OCI-LY3 (cell line): Measurements from ENCODE around the gene DHX36.

Experiments
- H2AFZ ChIP-seq: fragments of 200-600, 300-600 bp; shearing (Covaris generic); 2 replicates; pipeline ENCODE4 v1.6.0; 2014; ENCODE audit warnings: antibody characterized with exemption, low read depth, low read length
- H3K27ac ChIP-seq: fragments of 200-600, 300-600 bp; sonication (generic); 2 replicates; pipeline ENCODE4 v1.5.1; 2014; ENCODE audit warnings: mild to moderate bottlenecking, low read length, moderate library complexity, mixed read lengths
- H3K27me3 ChIP-seq: fragments of 200-600, 300-600 bp; sonication (generic); 2 replicates; pipeline ENCODE4 v1.6.1; 2014; ENCODE audit warnings: low read depth, low read length, mixed read lengths
- H3K36me3 ChIP-seq: fragments of 200-600, 300-600 bp; sonication (generic); replicated peaks from 2 replicates; pipeline ENCODE3; 2014; ENCODE audit warnings: low read depth, low read length, mixed read lengths
- H3K4me1 ChIP-seq: fragments of 300-600, 200-600 bp; sonication (generic); 2 replicates; pipeline ENCODE4 v1.6.1; 2014; ENCODE audit warnings: low read length, mixed read lengths
- H3K4me2 ChIP-seq: fragments of 200-600, 300-600 bp; sonication (generic); 2 replicates; pipeline ENCODE4 v1.6.1; 2014; ENCODE audit warnings: low read length, mixed read lengths
- H3K4me3 ChIP-seq: fragments of 300-600, 200-600 bp; sonication (generic); 2 replicates; pipeline ENCODE4 v1.5.1; 2014; ENCODE audit warnings: antibody characterized with exemption, mild to moderate bottlenecking, low read length, moderate library complexity
- H3K79me2 ChIP-seq: fragments of 300-600, 200-600 bp; shearing (Covaris generic); 2 replicates; pipeline ENCODE4 v1.6.1; 2014; ENCODE audit warnings: mild to moderate bottlenecking, low read length, mixed read lengths
- H3K9ac ChIP-seq: fragments of 300-600, 200-600 bp; shearing (Covaris generic); 2 replicates; pipeline ENCODE4 v1.6.0; 2014; ENCODE audit warnings: mild to moderate bottlenecking, low read length, moderate library complexity
- H3K9me3 ChIP-seq: fragments of 200-600, 300-600 bp; shearing (Covaris generic); 2 replicates; pipeline ENCODE4 v1.6.1; 2014; ENCODE audit warnings: low read length, mixed read lengths; ENCODE audit not compliant: insufficient read depth
- H4K20me1 ChIP-seq: fragments of 200-600, 300-600 bp; sonication (generic); 2 replicates; pipeline ENCODE4 v1.6.1; 2016; ENCODE audit warnings: low read length, mixed read lengths; ENCODE audit not compliant: insufficient read depth
- CTCF ChIP-seq: fragments of 200-600, 300-600 bp; sonication (generic); IDR thresholded peaks from 2 replicates; pipeline ENCODE4 v1.5.1; 2014; ENCODE audit warnings: antibody characterized with exemption, low read length, low read depth
- EZH2phosphoT487 ChIP-seq: fragments of 200-600 bp; shearing (Covaris generic); IDR thresholded peaks from 2 replicates; pipeline ENCODE4 v1.6.1; 2018; ENCODE audit warnings: antibody characterized with exemption, mixed run types, low read depth

Gene DHX36

GRCh38 chr3:154323891-154324738 lies at the start of gene DHX36:
DHX36 (minus strand) TSS chr3:154324487; CDS start chr3:154324416, 71 bp downstream.
- Histone ChIP-seq H3K4me3 (peak within 1 kb of the TSS; percentile 90), H2AFZ (peak within 1 kb of the TSS; percentile 94), H3K27ac (peak within 1 kb of the TSS; percentile 84), H3K4me1 (peaks cover 41% of the 10 kb centered on the region), H3K79me2 (peaks cover 52% of the 10 kb centered on the region), H3K9me3 (no peaks in the 10 kb centered on the region), H3K36me3 (peaks cover 14% of the 10 kb centered on the region), H4K20me1 (peaks cover 33% of the 10 kb centered on the region), H3K4me2 (peak within 1 kb of the TSS; percentile 76), H3K27me3 (no peaks in the 10 kb centered on the region), H3K9ac (peak within 1 kb of the TSS; percentile 87)
- TF ChIP-seq EZH2phosphoT487 = no peak
- 0 out of 2 replicates have a peak, but pooled peaks have one; percentile 14 for TF ChIP-seq CTCF

- Histone ChIP-seq H2AFZ (no peak overlapping the region), H3K27ac (no peak overlapping the region), H3K4me1 (no peaks in the 10 kb centered on the region), H4K20me1 (no peaks in the 10 kb centered on the region), H3K79me2 (no peaks in the 10 kb centered on the region), H3K9ac (no peak overlapping the region), H3K4me3 (no peak overlapping the region), H3K27me3 (no peaks in the 10 kb centered on the region), H3K4me2 (no peak overlapping the region), H3K9me3 (no peaks in the 10 kb centered on the region), H3K36me3 (no peaks in the 10 kb centered on the region)
- no peak for TF ChIP-seq CTCF
- TF ChIP-seq EZH2phosphoT487 = no peak
Measured at GRCh38 chr3:154367221-154367620, 42.9 kb upstream of the DHX36 start.

GRCh38 chr3:154364849-154365248 lies 40.6 kb upstream of the DHX36 start:
- no peak overlapping the region for H3K9ac ChIP-seq
- TF ChIP-seq EZH2phosphoT487 (no peak), CTCF (no peak)
- H3K9me3 ChIP-seq = no peaks in the 10 kb centered on the region
- no peak overlapping the region for H2AFZ ChIP-seq
- H3K79me2 ChIP-seq = no peaks in the 10 kb centered on the region
- no peaks in the 10 kb centered on the region for H3K36me3 ChIP-seq
- H3K27me3 ChIP-seq = no peaks in the 10 kb centered on the region
- no peak overlapping the region for H3K27ac ChIP-seq
- no peak overlapping the region for H3K4me2 ChIP-seq
- H3K4me1 ChIP-seq = no peaks in the 10 kb centered on the region
- H3K4me3 ChIP-seq = no peak overlapping the region
- no peaks in the 10 kb centered on the region for H4K20me1 ChIP-seq

- Histone ChIP-seq H2AFZ (no peak overlapping the region), H3K27me3 (no peaks in the 10 kb centered on the region), H4K20me1 (no peaks in the 10 kb centered on the region), H3K27ac (no peak overlapping the region), H3K4me3 (no peak overlapping the region), H3K4me2 (no peak overlapping the region), H3K9me3 (no peaks in the 10 kb centered on the region), H3K79me2 (no peaks in the 10 kb centered on the region), H3K36me3 (no peaks in the 10 kb centered on the region), H3K4me1 (no peaks in the 10 kb centered on the region), H3K9ac (no peak overlapping the region)
- no peak for TF ChIP-seq CTCF
- no peak for TF ChIP-seq EZH2phosphoT487
Measured at GRCh38 chr3:154361099-154361498, 36.8 kb upstream of the DHX36 start.
